HG02938 (cell line): ENCODE data around the gene MLN.

Experiments used
- ATAC-seq: cut with Tn5 transposase; IDR thresholded peaks from one replicate; pipeline ENCODE4 v1.9.1; 2021; ENCODE audit warnings: mild to moderate bottlenecking, moderate library complexity; ENCODE audit not compliant: unreplicated experiment

MLN gene

DNA sequence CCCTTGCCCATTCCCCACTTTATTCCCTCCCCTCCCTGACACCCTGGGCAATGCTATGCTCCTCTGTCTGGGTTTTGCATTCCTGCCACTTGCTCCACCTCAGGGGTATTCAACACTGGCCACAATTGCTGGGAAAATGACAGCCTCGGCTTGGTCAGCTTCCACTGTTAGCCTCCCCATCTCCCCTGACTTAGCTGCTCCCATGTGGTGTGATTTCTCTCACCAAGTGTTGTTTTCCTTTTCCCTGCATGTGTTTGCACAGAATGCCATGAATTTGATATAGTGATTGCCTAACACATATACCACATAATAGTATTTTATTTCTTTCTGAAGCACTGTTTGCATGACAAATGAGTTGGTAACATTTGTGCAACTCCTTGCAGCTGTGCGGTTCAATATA is 13.4 kb downstream of the MLN start:
- no peak for ATAC-seq

DNA sequence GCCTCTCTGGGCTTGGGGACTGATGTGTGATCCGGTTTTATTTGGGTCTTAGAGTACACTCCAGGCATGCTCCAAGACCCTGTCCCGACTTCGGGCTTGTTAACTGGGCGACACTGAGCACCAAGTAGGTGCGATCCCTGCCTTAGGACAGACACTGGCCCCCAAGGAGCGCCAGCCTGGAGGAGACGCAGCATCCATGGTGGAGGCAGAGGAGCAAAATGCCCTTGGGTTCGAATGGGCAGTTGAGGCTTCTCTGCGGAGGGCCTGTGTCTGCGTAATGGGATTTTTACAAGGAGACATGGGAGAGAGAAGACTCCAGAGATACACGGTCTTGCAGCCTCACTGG is 14.3 kb downstream of the MLN start:
- ATAC-seq: no peak

DNA sequence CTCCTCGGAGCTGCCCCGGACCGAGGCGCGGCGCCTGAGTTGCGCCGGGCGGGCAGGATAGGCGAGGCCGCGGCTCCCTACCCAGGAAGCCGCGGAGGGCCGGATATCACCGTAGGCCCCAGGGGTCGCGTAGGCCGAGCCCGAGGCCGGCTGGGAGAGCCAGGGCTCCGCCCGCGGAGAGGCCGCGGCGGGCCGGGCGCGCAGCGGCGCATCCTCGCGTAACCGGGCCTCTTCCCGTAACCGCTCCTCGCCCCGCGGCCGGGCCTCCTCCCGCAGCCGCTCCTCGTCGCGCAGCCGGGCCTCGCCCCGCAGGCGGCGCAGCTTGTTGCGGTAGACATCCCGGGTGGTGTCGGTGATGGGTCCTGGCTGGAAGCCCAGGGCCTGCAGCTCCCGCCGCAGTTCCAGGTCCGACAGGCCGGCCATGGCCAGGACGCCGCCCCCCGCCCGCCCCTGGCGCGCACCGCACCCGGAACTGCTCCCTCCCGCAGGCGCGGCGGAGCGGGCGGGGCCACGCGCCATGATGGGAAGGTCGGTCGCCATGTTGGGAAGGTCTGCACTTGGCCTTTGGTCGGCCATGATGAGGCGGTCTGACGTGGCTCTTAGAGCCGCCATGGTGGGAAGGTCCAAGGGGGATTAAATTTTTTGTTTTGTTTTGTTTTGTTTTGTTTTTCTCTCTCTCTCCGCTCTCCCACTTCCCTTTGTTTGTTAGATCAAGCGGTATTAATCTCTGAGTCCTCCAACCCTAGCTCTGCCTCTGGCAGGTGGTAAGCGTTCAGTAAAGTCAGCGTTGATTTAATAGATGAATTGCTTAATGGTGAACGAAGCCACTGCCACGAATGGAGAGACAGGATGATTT is 14.9 kb downstream of the MLN start, which contains the start of gene LEMD2:
LEMD2 (minus strand) TSS at position 437 of the 856 bp plus-strand sequence; CDS start at position 423, 14 bp downstream.
- ATAC-seq: peak; percentile 74

DNA sequence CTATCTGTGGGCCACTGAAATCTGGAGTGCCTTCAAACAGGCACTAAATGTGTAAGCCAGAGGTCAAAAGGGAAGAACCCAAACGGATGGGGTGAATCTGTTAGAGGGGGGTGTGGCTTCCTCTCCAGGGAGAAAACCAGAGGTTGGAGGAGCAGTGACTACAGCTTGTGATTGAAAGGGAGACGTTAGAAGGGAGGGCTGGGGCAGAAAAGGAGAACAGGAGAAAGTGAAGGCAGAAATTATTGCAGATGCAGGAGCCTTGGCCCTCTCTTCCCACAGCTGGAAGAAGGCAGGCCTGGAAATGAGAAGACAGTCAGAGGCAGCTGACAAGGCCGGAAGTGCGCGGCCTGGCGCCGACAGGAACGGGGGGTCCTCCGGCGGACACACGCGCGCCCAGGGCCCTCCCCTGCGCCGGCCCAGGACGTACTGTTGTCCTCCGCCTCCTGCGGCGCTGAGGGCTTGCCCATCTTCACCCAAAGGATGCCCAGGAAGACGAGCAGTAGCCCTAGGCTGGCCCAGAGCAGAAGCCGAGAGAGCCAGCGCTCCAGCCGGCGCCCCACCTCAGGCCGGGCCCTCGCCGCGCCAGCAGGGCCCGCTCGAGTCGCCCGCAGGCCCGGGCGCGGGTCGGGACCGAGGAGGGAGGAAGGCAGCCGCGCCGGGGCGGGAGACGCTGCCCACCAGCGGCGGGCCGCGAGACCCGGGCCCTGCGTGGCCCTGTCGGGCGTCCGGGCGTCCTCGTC is 15.7 kb downstream of the MLN start:
- ATAC-seq: peak; percentile 58

DNA sequence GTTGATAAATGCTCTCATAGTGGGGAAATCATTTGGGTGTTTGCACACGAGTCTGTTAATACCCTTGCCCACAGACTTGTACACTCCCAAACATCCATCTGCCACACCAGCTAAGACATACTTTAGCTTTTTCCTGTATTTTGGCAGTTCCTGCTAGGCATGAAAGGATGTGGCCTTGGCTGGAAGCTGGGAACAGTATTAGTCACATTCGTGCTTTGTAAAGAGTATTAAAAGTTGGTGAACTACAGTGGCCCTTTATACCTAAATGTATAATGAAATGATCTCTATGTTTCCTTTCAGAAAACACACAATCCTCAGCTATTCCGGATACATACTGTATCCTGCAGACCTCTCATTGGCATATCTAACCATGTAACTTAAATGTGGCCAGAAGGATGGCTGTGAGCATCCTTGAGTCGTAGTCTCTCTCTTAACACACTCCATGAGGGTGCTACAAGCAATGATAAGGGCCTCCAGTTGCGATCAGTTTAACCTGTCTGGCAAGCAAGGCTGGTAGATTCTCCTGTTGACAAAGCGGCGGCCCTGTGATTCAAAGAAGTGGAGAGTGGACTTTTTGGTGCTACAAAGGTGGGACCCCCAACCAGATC is 16.4 kb downstream of the MLN start:
- no peak for ATAC-seq

DNA sequence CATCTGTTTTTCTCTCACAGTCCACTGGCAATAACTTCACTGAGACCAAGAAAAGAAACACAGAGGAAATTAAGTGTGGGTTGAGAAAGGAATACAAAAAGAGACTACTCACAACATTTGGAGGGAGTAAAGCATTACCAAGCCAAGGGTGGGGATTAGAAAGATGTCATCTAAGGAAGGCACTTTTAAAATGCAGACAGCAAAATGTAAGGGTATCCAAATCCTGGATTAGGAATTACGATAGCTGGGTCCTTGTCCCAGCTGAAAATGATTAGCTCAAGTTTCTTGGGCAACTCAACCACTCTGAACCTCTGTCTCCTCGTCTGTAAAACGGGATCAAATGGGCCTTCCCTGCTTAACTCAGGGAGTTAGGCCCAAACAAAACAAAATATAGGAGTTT is 17.1 kb downstream of the MLN start:
- ATAC-seq: no peak

DNA sequence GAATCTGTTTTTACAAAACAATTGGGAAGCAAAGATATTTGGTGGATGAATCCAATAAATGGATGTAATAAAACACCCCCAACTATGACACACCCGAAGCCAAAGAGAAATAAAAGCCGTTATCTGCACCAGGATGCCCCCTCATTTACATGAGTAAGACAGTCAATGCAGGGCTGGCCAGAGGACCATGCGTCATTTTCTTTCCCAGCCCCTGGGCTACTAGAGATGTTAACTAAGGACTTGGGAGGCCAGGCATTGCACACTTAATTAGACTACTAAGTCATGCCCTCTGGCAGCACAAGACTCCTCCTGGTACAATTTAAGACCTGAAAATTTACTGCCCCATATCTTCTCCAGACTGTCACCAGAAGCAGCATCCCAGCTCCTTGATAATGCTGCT is 18.0 kb downstream of the MLN start:
- no peak for ATAC-seq

DNA sequence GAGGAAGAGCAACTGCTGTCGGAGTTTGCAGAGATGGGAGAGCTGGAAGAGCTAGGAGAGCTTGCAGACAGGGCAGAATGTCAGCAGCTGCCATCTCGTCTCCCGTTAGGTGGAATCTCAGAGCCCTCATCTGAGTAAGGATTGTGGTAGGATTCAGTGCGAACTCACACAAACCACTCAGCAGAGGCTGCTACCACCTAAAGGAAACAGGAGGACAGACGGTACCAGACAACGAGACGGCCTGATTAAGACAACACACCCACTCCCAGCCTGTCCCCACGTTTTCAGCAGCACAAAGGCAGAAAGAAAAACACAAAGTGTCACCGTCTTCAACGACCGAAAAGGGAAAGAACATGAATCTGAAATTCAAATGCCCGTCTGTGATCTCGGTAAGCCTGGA is 19.0 kb downstream of the MLN start:
- ATAC-seq: no peak

DNA sequence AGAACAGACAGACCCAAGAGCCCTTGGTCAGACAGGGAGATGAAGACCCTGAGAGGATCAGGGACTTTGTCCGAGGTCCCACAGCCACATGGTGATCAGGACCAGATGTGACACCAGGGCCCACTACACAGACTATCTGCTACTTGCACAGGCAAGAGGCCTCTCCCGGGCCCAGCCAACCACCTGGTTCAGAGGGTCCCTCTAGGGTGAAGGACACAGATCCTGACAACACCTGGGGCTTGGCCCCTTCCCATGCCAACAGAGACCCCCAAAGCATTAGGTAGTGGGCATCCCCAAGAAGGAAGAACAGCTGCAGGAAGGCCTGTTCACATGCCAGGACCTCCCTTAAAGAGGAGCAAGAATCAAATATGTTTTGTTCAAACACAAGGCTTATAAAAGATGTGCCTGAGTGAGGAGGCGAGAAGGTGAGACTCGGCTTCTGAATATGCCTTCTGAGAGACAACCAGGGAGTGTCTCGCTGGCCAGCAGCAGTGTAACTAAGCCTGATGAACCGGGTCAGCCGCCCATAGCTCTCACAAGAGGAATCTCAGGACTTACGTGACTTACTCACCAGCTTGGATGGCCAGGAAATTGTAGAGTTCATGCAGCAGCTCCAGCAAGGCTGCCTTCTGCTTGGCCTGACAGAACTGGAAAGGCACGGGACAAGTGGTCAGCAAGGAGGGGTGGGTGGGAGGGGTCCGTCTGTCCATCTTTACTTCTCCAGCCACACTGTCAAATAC is 19.9 kb downstream of the MLN start:
- ATAC-seq: no peak

DNA sequence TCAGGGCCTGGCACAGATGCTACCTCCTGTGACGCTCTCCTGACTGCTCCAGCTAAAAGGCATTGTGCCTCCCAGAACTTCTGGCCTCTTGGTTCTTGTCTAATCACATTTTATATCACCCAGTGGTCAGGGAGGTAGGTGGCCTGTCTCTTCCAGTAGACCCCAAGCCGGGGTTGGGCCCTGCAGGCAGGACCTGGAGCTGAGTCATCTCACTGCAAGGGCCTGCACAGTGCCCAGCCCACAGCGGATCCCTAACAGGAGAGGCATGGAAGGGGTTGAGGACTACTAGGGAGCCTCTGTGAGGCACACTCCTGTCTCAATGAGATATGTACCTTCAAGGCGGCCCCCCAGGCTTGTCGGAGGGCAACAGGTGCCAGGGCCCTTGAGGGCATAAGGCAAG is 21.2 kb downstream of the MLN start:
- no peak for ATAC-seq

DNA sequence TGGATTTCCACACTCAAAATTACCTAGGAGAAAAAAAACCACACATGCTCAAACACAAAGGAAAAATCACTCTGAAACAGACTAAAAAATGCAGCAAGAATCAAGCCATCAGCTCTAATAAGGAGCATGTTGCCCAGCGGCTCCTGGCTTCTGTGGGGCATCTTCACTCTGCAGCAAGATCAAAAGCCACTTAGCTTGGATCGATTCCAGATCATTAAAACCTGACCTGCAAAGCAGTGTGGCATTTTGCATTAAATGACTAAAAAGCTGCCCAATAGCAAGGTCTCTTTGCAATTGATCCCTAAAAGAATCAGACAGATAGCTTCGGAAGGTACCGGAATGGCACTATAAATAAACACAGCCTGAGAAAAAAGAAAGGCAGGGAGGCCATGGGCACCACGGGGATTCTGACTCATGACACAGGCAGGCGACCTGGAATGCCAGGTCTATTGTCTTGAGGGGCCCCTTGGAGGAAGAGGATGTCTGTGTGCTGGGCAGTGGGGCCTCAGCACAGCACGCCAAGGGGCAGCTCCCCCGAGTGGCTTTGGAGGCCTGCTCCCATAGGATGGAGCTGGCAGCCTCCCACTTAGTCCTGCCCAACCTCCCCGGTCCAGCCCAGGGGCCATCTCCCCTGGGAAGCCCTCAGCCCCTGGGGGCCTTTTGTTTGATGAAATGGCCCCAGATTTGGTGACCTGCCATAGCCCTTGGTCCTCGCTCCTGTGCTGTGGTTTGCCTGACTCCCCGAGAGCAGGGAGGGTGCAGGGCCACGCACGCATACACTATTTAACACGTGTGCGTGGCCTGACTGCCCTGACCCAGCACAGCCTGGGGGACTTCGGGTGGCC is 22.4 kb downstream of the MLN start:
- no peak for ATAC-seq

DNA sequence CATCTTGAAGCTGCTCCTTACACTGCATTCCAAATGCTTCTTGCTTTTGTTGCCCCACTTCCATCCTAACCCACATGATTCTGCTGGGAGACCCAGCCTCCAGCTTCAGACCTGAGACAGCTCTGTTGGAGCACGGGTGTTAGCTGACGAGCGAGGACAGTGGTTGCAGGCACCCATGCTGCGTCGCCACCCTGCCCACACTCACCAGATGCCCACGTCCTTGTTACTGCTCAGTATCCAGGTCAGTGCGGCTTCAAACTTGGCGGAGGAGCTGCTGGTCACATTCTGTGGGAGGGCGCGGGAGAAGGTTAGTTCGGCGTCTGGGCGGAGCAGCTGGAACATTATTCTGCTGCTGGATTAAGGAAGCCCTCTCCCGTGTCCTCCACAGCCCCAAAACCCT is 23.9 kb downstream of the MLN start:
- no peak for ATAC-seq

DNA sequence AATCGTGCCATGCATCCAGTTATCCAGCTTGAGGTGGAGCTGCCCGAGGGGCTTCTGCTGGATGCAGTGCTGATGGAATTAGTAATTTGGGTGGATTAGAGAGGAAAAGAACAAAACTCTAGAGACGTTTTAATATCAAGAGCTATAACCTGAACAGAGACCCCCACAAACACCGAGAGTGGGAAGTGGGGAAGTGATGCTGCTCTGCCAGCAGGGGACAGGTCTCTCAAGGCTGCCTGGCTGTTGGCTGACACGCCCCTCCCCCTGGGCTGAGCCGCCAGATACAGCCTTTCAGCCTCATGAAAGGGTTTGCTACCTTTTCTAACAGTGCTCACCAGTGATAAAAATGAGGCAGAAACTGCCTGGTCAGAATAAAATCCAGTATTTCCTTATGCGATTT is 24.5 kb downstream of the MLN start:
- no peak for ATAC-seq

DNA sequence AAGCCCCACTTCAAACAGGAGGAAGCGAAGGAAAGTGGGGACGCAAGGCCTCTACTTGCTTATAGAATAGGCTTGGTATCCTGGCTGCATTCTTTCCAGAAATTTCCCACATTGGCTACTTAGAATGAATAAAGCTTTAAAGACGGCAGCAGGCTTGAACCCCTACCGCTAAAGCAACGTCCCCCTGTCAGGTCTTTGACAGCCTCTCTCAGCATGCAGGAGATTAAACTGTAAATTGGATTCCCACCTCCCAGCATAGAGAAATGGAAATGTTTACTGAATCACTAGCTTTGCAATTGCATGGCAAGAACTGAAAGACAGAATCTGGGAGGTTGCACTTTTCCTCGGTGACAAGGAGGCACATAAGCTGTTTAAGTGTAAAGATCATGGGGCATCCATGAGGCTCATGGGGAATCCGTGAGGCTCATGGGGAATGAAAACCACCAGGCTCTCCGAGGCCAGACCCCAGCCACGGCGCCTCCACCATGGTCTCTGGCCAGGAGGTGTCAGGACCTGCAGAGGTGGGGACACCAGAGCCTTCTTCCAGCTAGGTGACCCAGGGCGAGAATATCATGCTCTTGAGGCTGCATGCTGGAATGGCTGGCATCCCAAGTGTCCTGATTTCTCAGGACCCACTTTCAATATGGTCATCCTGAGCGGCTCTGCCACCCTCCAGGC is 25.2 kb downstream of the MLN start:
- no peak for ATAC-seq

DNA sequence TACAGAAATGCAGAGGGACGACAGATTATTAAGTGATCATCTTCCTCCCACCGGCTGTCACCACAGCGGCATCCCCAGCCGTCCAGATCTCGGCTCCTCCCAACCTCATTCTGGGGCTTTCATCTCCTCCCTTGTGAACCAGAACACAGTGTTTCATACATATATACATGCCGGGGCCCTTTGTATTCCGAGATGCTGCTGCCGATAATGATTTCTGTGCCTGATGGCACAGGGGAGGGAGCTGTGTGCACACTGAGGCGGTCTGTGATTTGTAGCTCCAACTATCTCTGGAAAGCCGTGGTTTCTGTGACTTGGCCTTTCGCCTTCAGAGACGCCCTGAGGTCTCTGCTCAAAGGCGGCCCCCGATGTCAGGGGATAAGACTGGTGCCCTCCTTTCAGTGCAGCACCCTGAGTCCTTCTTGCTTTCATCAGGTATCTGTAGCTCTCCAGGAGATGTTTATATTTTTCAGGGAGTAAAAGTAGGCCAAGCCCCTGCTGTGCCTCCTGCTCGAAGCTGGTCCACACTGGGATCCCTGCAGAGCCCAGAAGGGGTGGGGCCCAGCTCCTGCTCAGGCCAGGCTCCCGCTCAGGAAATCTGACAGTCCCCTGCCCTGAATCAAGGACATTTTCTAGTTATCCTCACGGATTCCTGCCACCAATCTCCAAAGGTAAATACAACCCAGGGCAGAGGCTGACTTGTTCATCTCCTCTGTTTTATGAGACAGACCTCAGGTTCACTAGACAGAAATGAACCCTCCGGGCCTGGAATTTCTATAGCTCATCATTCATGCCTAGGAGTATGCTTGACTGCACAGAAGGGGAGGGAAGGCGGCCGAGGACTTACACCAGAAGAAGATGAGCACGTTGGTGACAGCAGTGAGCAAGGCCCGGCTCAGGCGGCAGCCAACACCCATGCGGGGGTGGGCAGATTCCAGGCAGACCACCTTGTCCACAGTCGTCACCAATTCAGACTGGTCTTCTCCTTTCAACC is 26.1 kb downstream of the MLN start:
- ATAC-seq: no peak

DNA sequence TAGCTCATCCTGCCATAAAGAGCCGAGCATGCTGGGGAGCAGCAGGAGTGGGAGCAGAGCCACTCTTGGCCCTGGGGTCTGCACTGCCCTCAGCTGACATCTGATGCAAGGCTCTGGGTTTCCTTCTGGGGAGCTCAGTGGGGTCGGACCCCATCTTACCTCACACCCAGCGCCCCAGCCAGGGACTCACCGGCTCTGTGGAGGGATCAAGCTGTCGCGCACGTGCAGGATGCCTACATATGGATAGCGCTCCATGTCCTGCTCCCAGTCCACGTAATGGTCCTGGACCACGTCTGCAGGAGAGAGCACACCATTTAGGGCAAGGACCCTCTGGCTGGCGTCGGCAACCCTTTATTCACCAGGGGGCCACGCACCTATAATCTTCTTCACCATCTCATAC is 27.0 kb downstream of the MLN start:
- no peak for ATAC-seq

DNA sequence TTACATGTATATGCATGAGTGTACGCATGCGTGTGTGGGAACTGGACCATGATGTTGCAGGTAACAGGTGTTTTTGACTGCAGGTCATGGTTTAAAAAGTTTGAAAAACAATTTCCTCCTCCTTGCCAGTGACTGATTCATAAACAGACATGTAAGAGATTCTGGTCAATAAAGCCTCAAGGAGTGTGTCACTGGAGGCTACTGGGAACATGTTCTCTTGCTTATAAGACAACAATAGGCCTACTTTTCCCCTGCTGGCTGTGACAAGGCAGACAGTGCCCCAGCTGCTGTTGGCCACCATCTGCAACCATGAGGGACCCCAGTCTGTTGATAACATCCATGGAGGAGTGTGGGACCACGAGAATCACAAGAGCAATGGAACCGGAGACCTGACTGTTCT is 27.6 kb downstream of the MLN start:
- no peak for ATAC-seq

DNA sequence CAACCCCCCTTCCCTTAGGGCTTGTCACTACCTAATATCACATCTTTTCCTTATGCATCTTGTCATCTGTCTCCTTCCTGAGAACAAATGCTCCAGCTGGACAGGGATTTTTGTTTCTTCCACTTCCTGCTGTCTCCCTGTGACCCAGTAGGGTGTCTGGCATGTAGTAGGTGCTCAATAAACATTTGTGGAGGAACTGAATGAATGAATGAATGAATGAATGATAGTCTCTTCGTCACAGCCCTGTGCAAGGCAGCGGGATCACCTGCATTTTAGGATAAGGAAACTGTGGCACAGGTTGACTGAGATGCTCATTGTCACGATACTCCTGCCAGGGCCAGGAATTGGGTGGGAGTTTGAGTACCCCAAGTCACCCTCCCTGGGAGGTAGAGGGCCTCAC is 29.0 kb downstream of the MLN start:
- no peak for ATAC-seq
